Measurements from ENCODE around the gene IFI27L2. TPM values are rescaled to one million over a fixed set of nuclear protein-coding genes. Genes with fewer than 3 reads are reported as not detected.
A peak's percentile ranks its signal among the peaks of the same experiment; 100 is the strongest.

The IFI27L2 gene
- total and polyA plus RNA-seq, 2 experiments from 2014 or later, result 95.3 to 170 TPM

DNA sequence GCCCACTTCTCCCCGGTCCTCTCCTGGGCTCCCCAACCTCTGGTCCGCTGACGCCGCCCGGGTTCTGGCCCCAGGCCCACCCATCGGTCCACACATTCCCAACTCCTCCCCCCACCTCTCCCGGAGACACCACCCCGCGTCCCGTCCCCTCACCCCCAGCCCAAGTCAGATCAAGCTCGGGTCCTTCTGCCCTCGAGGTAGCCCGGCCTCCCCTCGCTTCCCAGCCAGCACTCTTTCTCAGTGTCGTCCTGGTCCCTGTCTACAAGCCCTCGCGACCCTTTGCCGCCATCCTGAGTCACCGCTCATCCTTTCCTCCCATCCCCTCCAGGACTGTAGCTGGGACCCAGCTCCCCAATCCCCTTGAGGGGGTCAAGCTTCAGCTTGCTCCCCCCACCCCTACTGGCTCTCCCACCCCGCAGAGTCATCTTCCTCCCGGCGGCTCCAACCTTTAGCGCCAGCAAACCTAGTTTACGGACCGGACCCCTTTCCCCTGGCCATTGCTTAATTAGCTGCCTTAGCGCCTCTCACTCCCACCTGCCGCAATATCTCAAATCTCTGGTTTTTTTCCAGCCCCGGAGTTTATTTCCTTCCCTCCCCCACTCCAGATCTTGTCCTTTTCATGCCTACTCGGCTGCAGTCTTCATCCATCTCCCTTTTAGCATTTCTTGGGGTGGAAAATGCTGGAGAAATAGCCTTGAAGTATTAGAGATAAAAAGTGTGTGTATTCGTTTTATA is 45.8 kb upstream of the IFI27L2 start:
- TF ChIP-seq EZH2phosphoT487 (IDR thresholded peaks at IDR 0.05; ENCODE audit: insufficient read depth, low read depth) (no peak), EZH2 (IDR thresholded peaks at IDR 0.05; ENCODE audit: insufficient read depth, poor library complexity, severe bottlenecking) (no peak)
- Histone ChIP-seq H3K4me1 (ENCODE audit: insufficient read depth) (peaks cover 4% of the 10 kb centered on the region; the same call in 1 of the 2 replicates), H3K9ac (no peak overlapping the region), H3K79me2 (ENCODE audit: insufficient read depth) (no peaks in the 10 kb centered on the region), H3F3A (ENCODE audit: insufficient read depth) (peaks cover 16% of the 10 kb centered on the region), H3K4me2 (ENCODE audit: unreplicated experiment) (no peak overlapping the region), H3K9me3 (ENCODE audit: low read depth) (no peaks in the 10 kb centered on the region), H3K27me3 (replicated peaks; ENCODE audit: insufficient read depth) (peaks cover 29% of the 10 kb centered on the region), H3K36me3 (ENCODE audit: low read depth) (no peaks in the 10 kb centered on the region), H3K4me3 (0 out of 2 replicates have a peak overlapping the region, but pooled peaks have one; percentile 74), H3K9me2 (ENCODE audit: insufficient read depth) (no peaks in the 10 kb centered on the region), H4K20me1 (ENCODE audit: insufficient read depth) (no peaks in the 10 kb centered on the region), H3K27ac (no peak overlapping the region), H2AFZ (peak overlapping the region; percentile 77)
- in situ Hi-C loops (cut with MboI), result no loop called here
- DNase-seq, result peak; percentile 22
- 2 to 5% methylated on average over 19 to 29 of the region's 30 CpGs for WGBS, 2 experiments (ENCODE audit: low coverage in 1 of 2, low lambda C conversion rate in 2 of 2, missing lambda C conversion rate in 2 of 2)

DNA sequence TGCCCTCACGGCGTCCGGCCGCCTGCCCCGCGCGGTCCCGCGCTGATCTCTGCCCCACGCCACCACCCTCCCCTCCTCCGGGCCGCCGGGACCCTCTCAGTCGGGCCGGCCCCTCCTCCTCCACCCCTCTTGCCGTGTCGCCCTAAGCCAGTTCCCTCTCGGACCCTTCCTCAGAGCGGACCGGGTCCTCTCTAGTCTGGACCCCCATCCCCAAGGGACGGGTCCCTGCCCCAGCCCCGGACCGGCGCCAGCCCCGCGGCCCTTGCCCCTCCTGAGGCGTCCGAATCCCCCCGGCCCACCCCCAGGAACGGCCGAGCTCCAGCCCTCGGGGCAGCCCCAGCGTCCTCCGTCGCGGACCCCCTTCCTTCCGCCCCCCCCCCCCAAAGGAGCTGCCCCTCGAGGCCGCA is 45.2 kb upstream of the IFI27L2 start:
- no peaks in the 10 kb centered on the region for H4K20me1 ChIP-seq (ENCODE audit: insufficient read depth)
- H2AFZ ChIP-seq, result peak overlapping the region; percentile 77
- H3K9me3 ChIP-seq (ENCODE audit: low read depth), result no peaks in the 10 kb centered on the region
- H3K9ac ChIP-seq, result peak overlapping the region; percentile 40; the same call in 1 of the 2 replicates
- H3K79me2 ChIP-seq (ENCODE audit: insufficient read depth), result no peaks in the 10 kb centered on the region
- no peaks in the 10 kb centered on the region for H3K36me3 ChIP-seq (ENCODE audit: low read depth)
- H3F3A ChIP-seq (ENCODE audit: insufficient read depth), result peaks cover 16% of the 10 kb centered on the region
- peaks cover 4% of the 10 kb centered on the region; the same call in 1 of the 2 replicates for H3K4me1 ChIP-seq (ENCODE audit: insufficient read depth)
- H3K27me3 ChIP-seq (replicated peaks; ENCODE audit: insufficient read depth), result peaks cover 29% of the 10 kb centered on the region
- TF ChIP-seq EZH2phosphoT487 (IDR thresholded peaks at IDR 0.05; ENCODE audit: insufficient read depth, low read depth), result no peak
- TF ChIP-seq EZH2 (IDR thresholded peaks at IDR 0.05; ENCODE audit: insufficient read depth, poor library complexity, severe bottlenecking), result no peak
- H3K4me2 ChIP-seq (ENCODE audit: unreplicated experiment), result peak overlapping the region; percentile 78
- peak overlapping the region; percentile 74 for H3K4me3 ChIP-seq
- DNase-seq, result no peak
- no peak overlapping the region for H3K27ac ChIP-seq
- no peaks in the 10 kb centered on the region for H3K9me2 ChIP-seq (ENCODE audit: insufficient read depth)
- WGBS, 2 experiments (ENCODE audit: low coverage in 1 of 2, low lambda C conversion rate in 2 of 2, missing lambda C conversion rate in 2 of 2), result 2 to 3% methylated on average over 5 to 37 of the region's 39 CpGs
- in situ Hi-C loops (cut with MboI), result no loop called here

DNA sequence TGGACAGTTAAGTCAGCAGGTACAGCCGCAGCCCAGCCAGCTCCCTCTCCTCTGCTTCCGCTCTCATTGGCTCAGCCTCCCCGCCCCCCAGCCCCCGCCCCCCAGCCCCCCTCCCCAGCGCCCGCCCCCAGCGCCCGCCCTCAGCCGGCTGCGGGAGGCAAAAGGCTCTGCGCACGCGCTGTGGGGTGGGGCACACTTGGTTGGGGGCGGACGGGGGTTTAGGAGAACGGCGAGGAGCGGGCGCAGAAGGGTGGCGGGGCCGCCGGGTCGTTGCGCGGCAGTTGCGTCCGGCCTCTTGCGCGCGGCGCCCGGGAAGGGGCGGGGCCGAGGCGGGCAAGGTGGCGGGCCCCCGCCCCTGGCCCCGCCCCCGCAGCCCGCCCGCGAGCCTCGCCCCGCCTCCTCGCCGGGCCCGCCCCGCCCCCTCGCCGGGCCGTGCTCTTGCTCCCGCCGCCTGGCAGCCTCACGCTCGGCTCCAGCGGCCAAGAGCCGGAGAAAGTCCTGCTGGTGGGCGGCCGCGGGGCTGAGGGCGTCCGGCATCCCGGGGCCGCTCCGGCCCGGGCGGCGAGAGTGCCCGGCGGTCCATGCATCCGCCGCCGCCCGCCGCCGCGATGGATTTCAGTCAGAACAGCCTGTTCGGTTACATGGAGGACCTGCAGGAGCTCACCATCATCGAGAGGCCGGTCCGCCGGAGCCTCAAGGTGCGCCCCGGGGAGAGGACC is 44.6 kb upstream of the IFI27L2 start, which contains the start of gene PPP4R4:
TSS of gene PPP4R4 (plus strand) at position 438 of the 719 bp plus-strand sequence. CDS start at position 582, 144 bp downstream.
- H3K4me3 ChIP-seq, result peak within 1 kb of the TSS; percentile 74
- in situ Hi-C loops (cut with MboI), result no loop called here
- peaks cover 16% of the 10 kb centered on the region for H3F3A ChIP-seq (ENCODE audit: insufficient read depth)
- DNase-seq, result peak; percentile 76
- H3K36me3 ChIP-seq (ENCODE audit: low read depth), result no peaks in the 10 kb centered on the region
- peaks cover 4% of the 10 kb centered on the region; the same call in 1 of the 2 replicates for H3K4me1 ChIP-seq (ENCODE audit: insufficient read depth)
- H3K9ac ChIP-seq, result peak within 1 kb of the TSS; percentile 40; the same call in 1 of the 2 replicates
- peaks cover 29% of the 10 kb centered on the region for H3K27me3 ChIP-seq (replicated peaks; ENCODE audit: insufficient read depth)
- no peaks in the 10 kb centered on the region for H4K20me1 ChIP-seq (ENCODE audit: insufficient read depth)
- H2AFZ ChIP-seq, result peak within 1 kb of the TSS; percentile 77
- 0 to 1% methylated on average over 17 to 62 of the region's 84 CpGs for WGBS, 2 experiments (ENCODE audit: low coverage in 1 of 2, low lambda C conversion rate in 2 of 2, missing lambda C conversion rate in 2 of 2)
- no peaks in the 10 kb centered on the region for H3K9me3 ChIP-seq (ENCODE audit: low read depth)
- no peak within 1 kb of the TSS for H3K27ac ChIP-seq
- no peaks in the 10 kb centered on the region for H3K79me2 ChIP-seq (ENCODE audit: insufficient read depth)
- H3K9me2 ChIP-seq (ENCODE audit: insufficient read depth), result no peaks in the 10 kb centered on the region
- H3K4me2 ChIP-seq (ENCODE audit: unreplicated experiment), result peak within 1 kb of the TSS; percentile 78
- TF ChIP-seq EZH2phosphoT487 (IDR thresholded peaks at IDR 0.05; ENCODE audit: insufficient read depth, low read depth), result no peak
- TF ChIP-seq EZH2 (IDR thresholded peaks at IDR 0.05; ENCODE audit: insufficient read depth, poor library complexity, severe bottlenecking), result no peak

DNA sequence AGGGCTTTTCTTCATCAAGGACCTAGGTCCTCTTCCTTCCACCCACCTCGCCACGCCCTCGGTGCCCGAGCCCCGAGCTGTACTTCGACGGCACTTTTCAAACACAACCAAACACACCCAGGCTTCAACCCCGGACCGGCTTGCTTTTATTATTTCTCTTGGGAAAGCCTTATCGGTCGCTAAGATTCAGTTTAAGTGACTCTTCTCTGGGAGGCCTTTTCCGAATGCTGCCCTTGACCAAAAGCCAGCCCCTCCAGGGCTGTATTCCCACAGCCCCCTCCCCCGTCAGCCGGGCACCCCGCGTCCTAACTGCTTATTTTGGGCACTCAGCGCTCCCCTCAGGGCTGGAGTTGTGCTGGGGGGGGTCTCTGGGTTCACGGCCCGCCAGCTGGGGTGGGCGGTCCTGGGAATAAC is 44.1 kb upstream of the IFI27L2 start:
- Histone ChIP-seq H4K20me1 (ENCODE audit: insufficient read depth) (no peaks in the 10 kb centered on the region), H3K27me3 (replicated peaks; ENCODE audit: insufficient read depth) (peaks cover 29% of the 10 kb centered on the region), H3K27ac (no peak overlapping the region), H3K9me2 (ENCODE audit: insufficient read depth) (no peaks in the 10 kb centered on the region), H2AFZ (peak overlapping the region; percentile 71), H3K79me2 (ENCODE audit: insufficient read depth) (no peaks in the 10 kb centered on the region), H3K9ac (no peak overlapping the region), H3K36me3 (ENCODE audit: low read depth) (no peaks in the 10 kb centered on the region), H3F3A (ENCODE audit: insufficient read depth) (peaks cover 16% of the 10 kb centered on the region), H3K4me3 (peak overlapping the region; percentile 50), H3K4me2 (ENCODE audit: unreplicated experiment) (peak overlapping the region; percentile 59), H3K4me1 (ENCODE audit: insufficient read depth) (peaks cover 4% of the 10 kb centered on the region; the same call in 1 of the 2 replicates), H3K9me3 (ENCODE audit: low read depth) (no peaks in the 10 kb centered on the region)
- TF ChIP-seq EZH2phosphoT487 (IDR thresholded peaks at IDR 0.05; ENCODE audit: insufficient read depth, low read depth), result no peak
- no peak for TF ChIP-seq EZH2 (IDR thresholded peaks at IDR 0.05; ENCODE audit: insufficient read depth, poor library complexity, severe bottlenecking)
- no peak for DNase-seq
- in situ Hi-C loops (cut with MboI), result no loop called here
- 3 to 6% methylated on average over 17 to 19 of the region's 20 CpGs for whole genome bisulfite sequencing, 2 experiments (ENCODE audit: low coverage in 1 of 2, low lambda C conversion rate in 2 of 2, missing lambda C conversion rate in 2 of 2)
